Heart left ventricle (tissue), 16 donors: Measurements from ENCODE around the gene CHEK1. TPM values are rescaled to one million over a fixed set of nuclear protein-coding genes. Genes with fewer than 3 reads are reported as not detected.

Source experiments
- ATAC-seq, 4 donors: fragments of 200-7000 bp; cut with Tn5 transposase; one replicate each; pipeline ENCODE4 v1.9.1; 2020 to 2022; ENCODE audit warnings: moderate library complexity in 4 of 4, mild to moderate bottlenecking in 3 of 4, moderate number of reproducible peaks in 1 of 4
- DNase-seq, 5 donors: peaks; one replicate each; pipeline ENCODE4 v3.0.0-alpha.2; 2020
- H3K27ac ChIP-seq, 12 donors: fragments of 200-600 bp; sonication (generic) in 4 of 12; one replicate each; pipeline versions ENCODE4 v1.5.0 to v1.8.0; 2016 to 2022; ENCODE audit warnings: mild to moderate bottlenecking in 2 of 12
- H3K27me3 ChIP-seq, 9 donors: fragments of 200-600 bp; sonication (generic) in 2 of 9; one replicate each; pipeline versions ENCODE4 v1.5.1 to v1.8.0; 2016 to 2022; ENCODE audit warnings: mild to moderate bottlenecking in 3 of 9
- H3K36me3 ChIP-seq, 9 donors: fragments of 200-600 bp; sonication (generic) in 2 of 9; one replicate each; pipeline versions ENCODE4 v1.5.0 to v1.8.0; 2018 to 2022; ENCODE audit warnings: mild to moderate bottlenecking in 2 of 9
- H3K4me1 ChIP-seq, 12 donors: fragments of 200-600 bp; sonication (generic) in 4 of 12; one replicate each; pipeline versions ENCODE4 v1.5.0 to v1.8.0; 2016 to 2022; ENCODE audit warnings: mild to moderate bottlenecking in 3 of 12
- H3K4me3 ChIP-seq, 12 donors: fragments of 200-600 bp; sonication (generic) in 4 of 12; one replicate each; pipeline versions ENCODE4 v1.5.0 to v1.8.0; 2017 to 2022; ENCODE audit warnings: mild to moderate bottlenecking in 9 of 12, moderate library complexity in 4 of 12
- H3K9me3 ChIP-seq, 12 donors: fragments of 200-600 bp; sonication (generic) in 4 of 12; one replicate each; pipeline versions ENCODE4 v1.5.0 to v1.8.0; 2016 to 2022; ENCODE audit warnings: mild to moderate bottlenecking in 1 of 12
- POLR2A ChIP-seq, 2 donors: fragments of 450-650 bp; IDR thresholded peaks; one replicate each; pipeline ENCODE4 v1.6.1; 2017; ENCODE audit warnings: antibody characterized with exemption in 2 of 2, mild to moderate bottlenecking in 2 of 2, moderate library complexity in 2 of 2
- WGBS, 4 donors: extraction: QIAGEN DNeasy Blood & Tissue Kit in 2 of 4; methylation state at CpG; one replicate each; pipeline versions ENCODE4 v1.1.5 to v1.1.7; 2013 to 2018; 5-methylcytosine and 5-hydroxymethylcytosine counted together
- intact Hi-C, 10 donors: fragments of 100-400 bp; cut with DNase I; formaldehyde crosslinking; loops; one replicate each; pipeline versions ENCODE4 v1.11.1 to v1.14.2; 2022
- polyA plus RNA-seq, 2 donors: library from polyadenylated mRNA; stranded (reverse); fragments of 200-250 nt; gene quantifications; one replicate each; pipeline ENCODE4 v1.2.3, GENCODE V29; 2013
- total RNA-seq, 9 donors: library from RNA; depleted of rRNA in 2 of 9; stranded (reverse); fragments of >200 nt in 2 of 9; fragmentation: NEBNext Ultra II Directional in 3 of 9; extraction: Animal tissue kit (Norgen Biotek cat#: 25700) in 3 of 9; gene quantifications; one replicate each; pipeline versions ENCODE4 v1.1.0 to v1.2.4, GENCODE V29; 2016 to 2023
- TF ChIP-seq, protein P1 (sequence below), 12 donors: fragments of 200-600 bp; sonication (generic) in 4 of 12; IDR thresholded peaks; one replicate each; pipeline versions ENCODE4 v1.5.0 to v1.8.0; 2018 to 2022; ENCODE audit warnings: antibody characterized with exemption in 12 of 12, mild to moderate bottlenecking in 5 of 12
- donor health status: ischemic (EF 13 %, LVEDD 7.1; RV severe dilation, severe dysfunction).
- donor health status: healthy with polysubstance abuse.
- donor health status: DM: no; HTN: yes; CAD: no.
- donor health status: DM: no; HTN: no; CAD: no.
- donor health status: ischemic (EF 25% LVEDD 6.9; RV normal size, moderate dysfunction).
- donor health status: ischemic (EF 25% LVEDD 5.7; RV mildly dilated, moderate dysfunction).
- donor health status: healthy.
- donor health status: DM: yes; HTN: yes; CAD: no.
- donor health status: ischemic (EF 35%, LVEDD 5.7; RV mildly dilated, moderate dysfunction).
- donor health status: nonischemic (EF 11% LVEDD 7.7; RV severe dilation, severe dysfunction).
- donor health status: DM: yes; HTN: yes; CAD: no.
- donor health status: PGD.
- donor health status: ischemic (EF 29% LVEDD 5.4; RV normal size, mild dysfunction).
- donor health status: nonischemic (EF 23%, LVEDD 6.1; RV moderate dilation, normal function).

The CHEK1 gene
- total and polyA plus RNA-seq, 11 donors: 0.50 to 6.2 (median 1.2) TPM

DNA sequence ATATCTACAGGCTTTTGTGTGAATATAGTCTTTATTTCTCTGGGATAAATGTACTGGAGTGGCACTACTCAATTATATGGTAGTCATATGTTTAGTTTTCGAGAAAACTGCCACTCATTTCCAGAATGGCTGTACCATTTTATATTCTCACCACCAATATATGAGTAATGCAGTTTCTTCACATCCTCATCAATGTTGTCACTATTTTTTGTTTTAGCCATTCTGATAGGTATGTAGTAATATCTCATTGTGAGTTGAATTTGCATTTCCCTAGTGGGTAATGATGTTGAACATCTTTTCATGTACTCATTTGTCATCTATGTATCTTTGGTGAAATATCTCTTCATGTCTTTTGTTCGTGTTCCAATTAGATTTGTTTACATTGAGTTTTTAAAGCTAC is 37.7 kb downstream of the CHEK1 start:
- Histone ChIP-seq H3K9me3 (peaks cover 0 to 34% (median 2%) of the 10 kb centered on the region in 12 donors), H3K4me3 (no peak overlapping the region), H3K4me1 (no peaks in the 10 kb centered on the region), H3K27ac (no peak overlapping the region), H3K36me3 (no peaks in the 10 kb centered on the region), H3K27me3 (no peaks in the 10 kb centered on the region)
- no peak for ATAC-seq
- WGBS, 4 donors: 93 to 96% (median 95%) methylated on average over 2 of the region's 2 CpGs
- intact Hi-C loops: no loop called here
- no peak for DNase-seq
- no peak for TF ChIP-seq POLR2A (IDR thresholded peaks at IDR 0.05)
- TF ChIP-seq, protein P1, sequence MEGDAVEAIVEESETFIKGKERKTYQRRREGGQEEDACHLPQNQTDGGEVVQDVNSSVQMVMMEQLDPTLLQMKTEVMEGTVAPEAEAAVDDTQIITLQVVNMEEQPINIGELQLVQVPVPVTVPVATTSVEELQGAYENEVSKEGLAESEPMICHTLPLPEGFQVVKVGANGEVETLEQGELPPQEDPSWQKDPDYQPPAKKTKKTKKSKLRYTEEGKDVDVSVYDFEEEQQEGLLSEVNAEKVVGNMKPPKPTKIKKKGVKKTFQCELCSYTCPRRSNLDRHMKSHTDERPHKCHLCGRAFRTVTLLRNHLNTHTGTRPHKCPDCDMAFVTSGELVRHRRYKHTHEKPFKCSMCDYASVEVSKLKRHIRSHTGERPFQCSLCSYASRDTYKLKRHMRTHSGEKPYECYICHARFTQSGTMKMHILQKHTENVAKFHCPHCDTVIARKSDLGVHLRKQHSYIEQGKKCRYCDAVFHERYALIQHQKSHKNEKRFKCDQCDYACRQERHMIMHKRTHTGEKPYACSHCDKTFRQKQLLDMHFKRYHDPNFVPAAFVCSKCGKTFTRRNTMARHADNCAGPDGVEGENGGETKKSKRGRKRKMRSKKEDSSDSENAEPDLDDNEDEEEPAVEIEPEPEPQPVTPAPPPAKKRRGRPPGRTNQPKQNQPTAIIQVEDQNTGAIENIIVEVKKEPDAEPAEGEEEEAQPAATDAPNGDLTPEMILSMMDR (IDR thresholded peaks at IDR 0.05): no peak

GRCh38 chr11:125663910-125664309 is 38.9 kb downstream of the CHEK1 start:
- H3K36me3 ChIP-seq: no peaks in the 10 kb centered on the region
- H3K9me3 ChIP-seq: peaks cover 0 to 34% (median 2%) of the 10 kb centered on the region in 12 donors
- no peak overlapping the region for H3K4me3 ChIP-seq
- DNase-seq (no peak), ATAC-seq (no peak)
- H3K27me3 ChIP-seq: no peaks in the 10 kb centered on the region
- 95 to 100% (median 97%) methylated on average over 3 of the region's 3 CpGs for WGBS, 4 donors
- no peak for TF ChIP-seq POLR2A (IDR thresholded peaks at IDR 0.05)
- TF ChIP-seq, protein P1 (IDR thresholded peaks at IDR 0.05): no peak
- intact Hi-C loops: no loop called here
- H3K4me1 ChIP-seq: no peaks in the 10 kb centered on the region
- H3K27ac ChIP-seq: no peak overlapping the region

GRCh38 chr11:125667151-125667550 is 42.2 kb downstream of the CHEK1 start:
- TF ChIP-seq, protein P1 (IDR thresholded peaks at IDR 0.05): no peak
- TF ChIP-seq POLR2A (IDR thresholded peaks at IDR 0.05): no peak
- no peaks in the 10 kb centered on the region for H3K4me1 ChIP-seq
- H3K36me3 ChIP-seq: no peaks in the 10 kb centered on the region
- H3K27me3 ChIP-seq: no peaks in the 10 kb centered on the region
- intact Hi-C loops: no loop called here
- ATAC-seq: no peak
- H3K9me3 ChIP-seq: peaks cover 0 to 34% (median 2%) of the 10 kb centered on the region in 12 donors
- H3K4me3 ChIP-seq: no peak overlapping the region
- no peak for DNase-seq
- H3K27ac ChIP-seq: no peak overlapping the region
- WGBS, 4 donors: 95 to 99% (median 97%) methylated on average over 2 of the region's 2 CpGs

- intact Hi-C loops: no loop called here
- WGBS, 4 donors: 91 to 100% (median 93%) methylated on average over 1 of the region's 1 CpG
- TF ChIP-seq POLR2A (IDR thresholded peaks at IDR 0.05): no peak
- TF ChIP-seq, protein P1 (IDR thresholded peaks at IDR 0.05): no peak
- H3K4me1 ChIP-seq: no peaks in the 10 kb centered on the region
- no peak overlapping the region for H3K27ac ChIP-seq
- peaks cover 0 to 20% (median 2%) of the 10 kb centered on the region in 12 donors for H3K9me3 ChIP-seq
- ATAC-seq (no peak), DNase-seq (no peak)
- H3K27me3 ChIP-seq: no peaks in the 10 kb centered on the region
- H3K4me3 ChIP-seq: no peak overlapping the region
- H3K36me3 ChIP-seq: no peaks in the 10 kb centered on the region
These were observed 45.2 kb downstream of the CHEK1 start for GRCh38 chr11:125670172-125670571.
